OCI-LY1 (cell line): ENCODE results near the gene POLG.

Experiments
- CTCF ChIP-seq: fragments of 200-600 bp; sonication (generic), shearing (Covaris generic); IDR thresholded peaks from 2 replicates; pipeline ENCODE4 v1.5.1; 2017; ENCODE audit warnings: mild to moderate bottlenecking, antibody characterized with exemption, low read length, moderate library complexity, mixed read lengths
- EZH2 ChIP-seq: fragments of 200-600 bp; sonication (generic), shearing (Covaris generic); IDR thresholded peaks from 2 replicates; pipeline ENCODE4 v1.8.0; 2017; ENCODE audit warnings: borderline replicate concordance, mixed run types, mild to moderate bottlenecking, antibody characterized with exemption, low read length, moderate library complexity, mixed read lengths

DNA sequence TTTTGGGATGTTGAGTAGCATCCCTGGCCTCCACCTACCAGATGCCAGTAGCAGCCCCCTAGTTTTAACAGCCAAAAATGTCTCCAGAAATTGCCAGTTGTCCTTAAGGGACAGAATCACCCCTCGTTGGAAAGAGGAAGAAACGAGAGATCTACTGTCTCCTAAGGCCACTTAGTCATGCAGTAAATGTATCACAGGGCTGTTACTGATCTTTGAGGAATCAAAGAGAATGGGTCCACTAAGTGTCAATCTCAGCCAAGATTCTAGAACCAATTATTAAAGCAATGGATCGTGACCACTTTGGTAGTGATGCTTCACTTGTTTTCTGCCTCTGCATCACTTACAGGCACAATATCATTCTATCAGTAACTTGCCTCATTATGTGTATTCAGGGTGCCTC is 26.4 kb downstream of the POLG start:
- TF ChIP-seq CTCF (no peak), EZH2 (no peak)
